Astrocyte of the spinal cord (primary cell): ENCODE results near the gene CCDC187.

Experiments
- DNase-seq: peaks from one replicate; pipeline ENCODE4 v3.0.0; 2011; ENCODE audit warnings: low read depth, low spot score
- H3K4me3 ChIP-seq: 2 replicates; pipeline ENCODE4 v1.5.1; 2011; ENCODE audit warnings: low read depth, mild to moderate bottlenecking, low read length, moderate library complexity
- CTCF ChIP-seq: IDR thresholded peaks from 2 replicates; pipeline ENCODE4 v1.5.1; 2012; ENCODE audit warnings: low read depth, mild to moderate bottlenecking, low read length, inconsistent platforms
- in situ Hi-C: cut with HindIII; loops from 2 replicates; pipeline ENCODE4 v1.10.0; 2017; ENCODE audit warnings: low sequenced_read_pairs

CCDC187 gene

GRCh38 chr9:136278894-136279293 lies 25.0 kb downstream of the CCDC187 start:
- DNase-seq: no peak
- TF ChIP-seq CTCF: no peak
- in situ Hi-C loops: no loop called here
- H3K4me3 ChIP-seq: no peak overlapping the region

GRCh38 chr9:136278221-136278620 lies 25.7 kb downstream of the CCDC187 start:
- TF ChIP-seq CTCF: no peak
- in situ Hi-C loops: no loop called here
- no peak overlapping the region for H3K4me3 ChIP-seq
- no peak for DNase-seq

GRCh38 chr9:136277746-136278145 lies 26.1 kb downstream of the CCDC187 start:
- TF ChIP-seq CTCF: no peak
- H3K4me3 ChIP-seq: no peak overlapping the region
- DNase-seq: no peak
- in situ Hi-C loops: no loop called here

- no peak for DNase-seq
- no peak overlapping the region for H3K4me3 ChIP-seq
- in situ Hi-C loops: no loop called here
- no peak for TF ChIP-seq CTCF
These were observed 27.2 kb downstream of the CCDC187 start for GRCh38 chr9:136276716-136277115.

GRCh38 chr9:136275655-136276429 lies 28.1 kb downstream of the CCDC187 start:
- DNase-seq: no peak
- TF ChIP-seq CTCF: no peak
- no peak overlapping the region for H3K4me3 ChIP-seq
- in situ Hi-C loops: no loop called here

- DNase-seq: no peak
- TF ChIP-seq CTCF: no peak
- in situ Hi-C loops: no loop called here
- H3K4me3 ChIP-seq: no peak overlapping the region
These were observed 28.9 kb downstream of the CCDC187 start for GRCh38 chr9:136274786-136275654.
